ENCODE measurements around the gene CABCOCO1. TPM values are rescaled to one million over a fixed set of nuclear protein-coding genes. Genes with fewer than 3 reads are reported as not detected.

Gene CABCOCO1
- total and polyA plus RNA-seq, 2 of the 13 experiments (the other 11 are each of a cell fraction or from before 2014, with no cell fraction given): not detected

DNA sequence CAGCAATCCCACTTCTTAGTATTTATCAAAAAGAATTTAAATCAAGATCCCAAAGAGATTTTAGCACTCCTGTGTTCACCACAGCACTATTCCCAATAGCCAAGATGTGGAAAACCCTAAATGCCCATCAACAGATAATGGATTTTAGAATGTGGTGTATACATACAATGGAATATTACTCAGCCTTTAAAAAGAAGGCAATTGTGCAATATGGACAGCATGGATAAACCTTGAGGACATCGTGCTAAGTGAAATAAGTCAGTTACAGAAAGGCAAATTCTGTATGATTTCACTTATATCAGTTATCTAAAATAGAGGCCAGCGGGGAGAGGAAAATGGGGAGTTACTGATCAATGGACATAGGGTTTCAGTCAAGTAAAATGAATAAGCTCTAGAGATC is 66.9 kb downstream of the CABCOCO1 start:
- FAIRE-seq: no peak
- BruUV-seq (replicated peaks): no TSS peak
- Histone ChIP-seq H4K20me1 (ENCODE audit: insufficient read depth, low read length) (no peaks in the 10 kb centered on the region), H3K9me3 (ENCODE audit: low read length) (no peaks in the 10 kb centered on the region), H3K27ac (ENCODE audit: extremely low read length, insufficient read depth, low read length) (no peak overlapping the region), H3K4me1 (ENCODE audit: insufficient read depth, low read length) (no peaks in the 10 kb centered on the region), H3K4me3 (replicated peaks in 1 of 3; ENCODE audit: insufficient read depth in 1 of 3, low read depth in 2 of 3, low read length in 3 of 3) (no peak overlapping the region), H2AFZ (ENCODE audit: low read length) (no peak overlapping the region), H3K4me2 (ENCODE audit: low read depth, low read length) (no peak overlapping the region), H3K79me2 (ENCODE audit: insufficient read depth, low read length) (no peaks in the 10 kb centered on the region), H3K36me3 (replicated peaks in 1 of 2; ENCODE audit: control insufficient read depth in 1 of 2, insufficient read depth in 2 of 2, low read length in 2 of 2) (no peaks in the 10 kb centered on the region), H3K27me3 (ENCODE audit: control insufficient read depth in 1 of 2, insufficient read depth in 2 of 2, low read length in 2 of 2) (no peaks in the 10 kb centered on the region), H3K9ac (ENCODE audit: insufficient read depth, low read depth, low read length) (no peak overlapping the region)
- 22% methylated on average over 2 of the region's 2 CpGs for WGBS (ENCODE audit: low lambda C conversion rate)
- ChIA-PET CTCF (ENCODE audit: low intra/inter-chr PET ratio, low total read pairs) (no interaction called here), POLR2A (no interaction called here)
- no peak for ATAC-seq
- no peak for DNase-seq (ENCODE audit: low spot score)
- TF ChIP-seq, protein P1, sequence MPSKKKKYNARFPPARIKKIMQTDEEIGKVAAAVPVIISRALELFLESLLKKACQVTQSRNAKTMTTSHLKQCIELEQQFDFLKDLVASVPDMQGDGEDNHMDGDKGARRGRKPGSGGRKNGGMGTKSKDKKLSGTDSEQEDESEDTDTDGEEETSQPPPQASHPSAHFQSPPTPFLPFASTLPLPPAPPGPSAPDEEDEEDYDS (CRISPR knock-in tag; IDR thresholded peaks at IDR 0.05): no peak
- no peak for TF ChIP-seq EED (CRISPR knock-in tag; IDR thresholded peaks at IDR 0.05)
- no peak for TF ChIP-seq BCL6 (CRISPR knock-in tag; IDR thresholded peaks at IDR 0.05)
- no peak for TF ChIP-seq PBX2 (CRISPR knock-in tag; IDR thresholded peaks at IDR 0.05)
- TF ChIP-seq RXRB (CRISPR knock-in tag; IDR thresholded peaks at IDR 0.05; ENCODE audit: borderline replicate concordance): no peak
- no peak for TF ChIP-seq ZNF557 (CRISPR knock-in tag; IDR thresholded peaks at IDR 0.05)
- TF ChIP-seq CAMTA2 (CRISPR knock-in tag; IDR thresholded peaks at IDR 0.05; ENCODE audit: borderline replicate concordance): no peak
- no peak for TF ChIP-seq ZNF747 (CRISPR knock-in tag; IDR thresholded peaks at IDR 0.05; ENCODE audit: borderline replicate concordance)
- TF ChIP-seq TGIF2 (CRISPR knock-in tag; IDR thresholded peaks at IDR 0.05): no peak
- no peak for TF ChIP-seq SP4 (CRISPR knock-in tag; IDR thresholded peaks at IDR 0.05)
- TF ChIP-seq ZNF782 (CRISPR knock-in tag; IDR thresholded peaks at IDR 0.05; ENCODE audit: borderline replicate concordance): no peak
- TF ChIP-seq, protein P2, sequence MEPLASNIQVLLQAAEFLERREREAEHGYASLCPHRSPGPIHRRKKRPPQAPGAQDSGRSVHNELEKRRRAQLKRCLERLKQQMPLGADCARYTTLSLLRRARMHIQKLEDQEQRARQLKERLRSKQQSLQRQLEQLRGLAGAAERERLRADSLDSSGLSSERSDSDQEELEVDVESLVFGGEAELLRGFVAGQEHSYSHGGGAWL (CRISPR knock-in tag; IDR thresholded peaks at IDR 0.05): no peak
- no peak for TF ChIP-seq TOPORS (CRISPR knock-in tag; IDR thresholded peaks at IDR 0.05)
- no peak for TF ChIP-seq GATAD2A (CRISPR knock-in tag; IDR thresholded peaks at IDR 0.05)
- intact Hi-C loops (cut with micrococcal nuclease; ENCODE audit: unreplicated experiment): no loop called here
- in situ Hi-C loops (cut with HindIII; ENCODE audit: extremely low pct_ligation_motif_present, low pct_unique_long_range_greater_than_20kb): no loop called here

Measured in HepG2 (cell line).